GM19455 (cell line): ENCODE results near the gene ARHGAP22.

Experiments
- ATAC-seq: cut with Tn5 transposase; IDR thresholded peaks from one replicate; pipeline ENCODE4 v1.9.1; 2021; ENCODE audit not compliant: unreplicated experiment

Gene ARHGAP22

GRCh38 chr10:48535416-48536155 is 69.3 kb downstream of the ARHGAP22 start:
- no peak for ATAC-seq

DNA sequence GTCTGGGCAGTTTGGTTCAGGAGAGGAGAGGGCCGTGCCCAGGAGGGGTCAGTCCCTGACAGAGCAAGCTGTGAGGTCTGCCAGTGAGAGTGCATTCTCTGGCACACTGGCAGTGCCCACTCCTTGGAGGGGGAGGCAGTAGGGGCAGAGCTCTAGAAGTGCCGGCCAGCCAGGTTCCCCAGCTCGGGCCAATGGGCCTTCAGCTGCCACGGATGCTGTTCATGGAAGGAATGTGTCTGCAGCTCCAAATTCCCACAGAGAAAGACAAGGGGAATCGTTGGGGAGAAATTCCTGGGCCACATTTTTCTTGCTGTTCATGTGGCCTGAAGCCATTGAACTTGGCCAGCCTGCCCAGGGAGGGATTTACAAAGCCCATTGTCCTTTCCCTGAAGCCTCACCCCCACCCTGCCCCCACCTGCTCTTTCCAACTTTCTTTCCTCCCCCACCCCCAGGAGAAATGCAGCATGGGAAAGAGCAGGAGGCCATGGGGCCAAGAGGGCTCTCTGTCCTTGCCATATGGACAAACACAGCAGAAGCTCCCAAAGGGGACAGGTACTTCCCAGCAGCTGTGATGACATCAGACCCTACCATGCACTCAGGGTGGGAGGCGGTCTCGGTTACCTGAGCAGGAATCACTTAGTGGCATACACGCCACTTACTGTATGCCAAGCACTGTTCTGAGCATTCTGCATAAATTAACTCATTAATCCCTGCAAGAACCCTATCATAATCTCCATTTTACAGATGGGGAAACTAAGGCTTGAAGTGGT is 70.7 kb downstream of the ARHGAP22 start:
- no peak for ATAC-seq

DNA sequence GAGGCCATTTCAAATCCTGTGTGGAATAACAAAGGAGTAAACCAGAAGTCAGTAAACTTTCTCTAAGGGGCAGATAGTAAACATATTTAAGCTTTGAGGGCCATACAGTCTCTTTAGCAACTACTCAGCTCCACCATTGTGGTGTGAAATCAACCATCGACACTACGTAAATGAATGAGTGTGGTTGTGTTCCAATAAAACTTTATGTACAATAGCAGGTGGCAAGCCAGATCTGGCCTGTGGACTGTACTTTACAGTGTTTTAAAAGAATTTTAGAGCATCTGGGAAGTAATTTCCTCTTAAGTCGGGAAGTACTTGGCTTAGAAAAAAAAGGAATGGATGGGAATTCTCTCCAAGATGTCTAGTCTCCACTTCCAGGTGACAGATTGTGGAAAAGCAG is 71.3 kb downstream of the ARHGAP22 start:
- ATAC-seq, result no peak

- no peak for ATAC-seq
Observed at GRCh38 chr10:48531486-48531885, 73.4 kb downstream of the ARHGAP22 start.

GRCh38 chr10:48529331-48529730 is 75.5 kb downstream of the ARHGAP22 start:
- no peak for ATAC-seq

DNA sequence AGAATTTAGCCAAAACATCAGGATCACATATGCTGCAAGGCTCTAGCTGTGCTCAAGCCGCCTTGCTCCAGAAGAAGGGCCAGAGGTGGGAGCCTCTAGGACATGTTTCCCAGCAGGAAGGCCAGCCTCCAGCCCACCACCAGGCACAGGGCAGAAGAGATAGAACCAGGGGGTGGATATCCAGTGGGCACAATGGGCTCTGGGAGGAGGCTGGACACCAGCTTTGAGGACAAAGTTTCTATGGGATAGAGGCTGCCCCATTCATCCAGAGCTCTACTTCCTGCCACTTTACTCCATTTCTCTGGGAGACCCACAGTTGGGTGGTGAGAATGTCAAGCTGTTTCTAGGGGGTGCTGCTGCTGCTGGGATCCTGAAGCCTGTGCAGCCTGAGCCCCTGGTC is 77.1 kb downstream of the ARHGAP22 start:
- no peak for ATAC-seq

DNA sequence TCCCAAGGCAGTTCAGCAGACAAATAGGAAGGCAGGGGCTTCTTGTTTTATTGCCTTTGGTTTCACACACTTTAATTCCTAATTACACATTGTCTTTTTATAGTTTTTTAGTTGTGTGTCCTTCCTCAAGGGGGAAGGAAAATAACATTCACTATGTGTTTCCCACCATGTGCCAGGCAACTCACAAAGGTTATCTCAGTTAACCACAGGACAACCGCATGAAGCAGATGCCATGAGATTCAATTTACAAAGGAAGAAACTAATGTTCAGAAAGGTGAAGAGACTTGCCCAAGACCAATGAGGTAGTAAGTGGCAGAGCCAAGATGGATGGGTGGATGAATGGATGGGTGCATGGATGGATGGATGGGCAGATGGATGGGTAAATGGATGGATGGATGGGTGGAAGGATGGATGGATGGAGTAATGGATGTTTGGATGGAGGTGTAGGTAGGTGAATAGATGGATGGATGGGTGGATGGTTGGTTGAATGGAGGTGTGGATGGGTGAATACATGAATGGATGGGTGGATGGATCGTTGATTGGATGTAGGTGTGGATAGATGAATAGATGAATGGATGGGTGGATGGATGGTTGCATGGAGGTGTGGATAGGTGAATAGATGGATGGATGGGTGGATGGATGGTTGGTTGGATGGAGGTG is 77.9 kb downstream of the ARHGAP22 start:
- no peak for ATAC-seq

- no peak for ATAC-seq
Observed at GRCh38 chr10:48526011-48526821, 78.7 kb downstream of the ARHGAP22 start.

DNA sequence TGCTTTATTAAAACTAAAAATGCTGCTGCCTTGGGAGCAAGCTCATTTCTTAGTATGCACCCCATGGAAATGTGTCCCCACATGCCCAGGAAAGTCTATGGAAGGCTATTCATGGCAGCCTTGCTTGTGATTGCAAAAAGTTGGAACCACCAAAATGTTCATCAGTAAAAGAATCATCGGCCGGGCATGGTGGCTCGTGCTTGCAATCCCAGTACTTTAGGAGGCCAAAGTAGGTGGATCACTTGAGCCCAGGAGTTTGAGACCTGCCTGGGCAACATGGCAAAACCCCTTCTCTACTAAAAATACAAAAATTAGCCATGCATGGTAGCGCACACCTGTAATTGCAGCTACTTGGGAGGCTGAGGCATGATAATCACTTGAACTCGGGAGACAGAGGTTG is 79.8 kb downstream of the ARHGAP22 start:
- ATAC-seq, result no peak

GRCh38 chr10:48523820-48524758 is 80.8 kb downstream of the ARHGAP22 start:
- ATAC-seq, result no peak

DNA sequence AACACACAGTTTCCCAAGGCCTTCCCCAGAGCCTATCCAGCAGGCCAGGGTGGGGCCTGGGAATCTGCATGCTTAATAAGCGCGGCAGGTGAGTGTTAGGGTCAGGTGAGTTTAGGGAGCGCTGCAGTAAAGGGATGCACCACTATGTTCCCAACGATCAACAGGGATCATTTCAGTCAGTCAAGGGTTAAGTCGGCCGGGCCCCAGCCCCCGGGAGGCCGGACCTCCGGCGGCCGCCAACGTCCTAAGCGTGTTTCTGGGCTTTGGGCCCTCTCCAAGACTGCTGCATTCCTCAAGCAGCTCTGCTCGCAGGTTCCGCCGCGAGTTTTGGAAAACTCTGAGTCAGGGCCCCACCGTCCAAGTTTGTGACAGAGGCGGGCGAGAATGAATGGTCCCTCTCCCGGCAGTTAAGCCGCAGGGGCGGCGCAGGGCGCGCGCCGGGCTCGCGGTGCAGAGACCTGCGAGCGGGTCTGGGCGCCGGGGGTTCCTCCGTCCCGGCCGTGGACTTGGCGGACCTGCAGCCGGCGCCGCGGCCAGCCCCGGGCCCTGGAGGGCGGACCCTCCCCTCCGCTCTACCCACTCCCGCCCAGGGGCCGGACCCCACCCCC is 81.6 kb downstream of the ARHGAP22 start:
- ATAC-seq, result no peak

GRCh38 chr10:48522011-48522765 is 82.7 kb downstream of the ARHGAP22 start:
- ATAC-seq, result no peak

- ATAC-seq, result no peak
Observed at GRCh38 chr10:48520594-48520993, 84.3 kb downstream of the ARHGAP22 start.

- no peak for ATAC-seq
Observed at GRCh38 chr10:48520184-48520506, 84.7 kb downstream of the ARHGAP22 start.

DNA sequence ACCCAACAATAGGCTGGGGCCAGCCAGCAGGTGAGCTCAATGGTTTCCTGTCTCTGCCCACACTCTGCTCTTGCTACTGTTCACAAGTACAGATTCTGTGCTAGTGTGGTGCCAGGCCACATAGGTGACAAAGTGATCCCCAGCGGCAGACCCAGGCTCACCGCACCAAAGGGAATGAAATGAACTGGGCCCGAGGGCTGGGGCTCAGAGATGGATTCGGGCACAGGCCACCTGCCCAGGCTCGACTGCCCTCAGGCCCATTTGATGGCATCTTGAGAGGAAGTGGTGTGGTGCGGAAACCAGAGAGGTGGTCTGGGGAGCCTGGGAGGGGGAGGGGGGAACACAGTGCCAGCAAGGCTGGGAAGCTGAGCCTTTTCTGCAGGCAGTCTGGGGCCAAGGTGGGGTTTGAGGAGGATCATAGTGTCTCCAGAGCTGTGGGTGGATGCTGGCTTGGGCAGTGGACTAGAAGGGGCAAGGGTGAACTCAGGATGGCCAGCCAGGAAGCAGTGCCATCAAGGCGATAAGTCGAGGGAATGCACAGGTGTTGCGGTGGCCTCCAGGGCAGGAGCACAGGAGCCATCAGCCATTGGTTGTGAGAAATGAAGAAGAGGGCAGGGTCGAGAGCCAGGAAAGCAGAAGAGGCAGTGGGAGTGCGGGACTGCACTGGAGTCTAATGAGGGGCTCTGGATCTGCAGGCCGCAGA is 85.2 kb downstream of the ARHGAP22 start:
- no peak for ATAC-seq

DNA sequence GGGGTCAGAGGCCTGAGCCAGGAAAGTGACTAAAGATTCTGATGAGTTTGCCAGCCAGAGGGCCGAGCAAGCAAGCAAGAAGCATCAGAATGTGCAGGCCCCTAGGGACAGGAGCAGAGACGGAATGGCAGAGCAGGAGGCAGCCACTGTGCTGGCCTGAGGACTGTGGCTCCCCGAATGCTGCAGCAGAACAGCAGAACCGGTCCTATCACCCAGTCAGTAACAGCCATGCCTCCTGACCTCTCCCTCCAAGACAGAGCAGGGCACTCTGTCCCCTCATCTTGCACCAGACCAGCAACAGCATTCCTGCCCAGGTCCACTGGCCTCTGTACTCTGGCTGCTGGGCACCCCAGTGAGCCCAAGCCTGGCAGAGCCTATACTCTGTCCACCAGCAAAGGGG is 85.9 kb downstream of the ARHGAP22 start:
- no peak for ATAC-seq

DNA sequence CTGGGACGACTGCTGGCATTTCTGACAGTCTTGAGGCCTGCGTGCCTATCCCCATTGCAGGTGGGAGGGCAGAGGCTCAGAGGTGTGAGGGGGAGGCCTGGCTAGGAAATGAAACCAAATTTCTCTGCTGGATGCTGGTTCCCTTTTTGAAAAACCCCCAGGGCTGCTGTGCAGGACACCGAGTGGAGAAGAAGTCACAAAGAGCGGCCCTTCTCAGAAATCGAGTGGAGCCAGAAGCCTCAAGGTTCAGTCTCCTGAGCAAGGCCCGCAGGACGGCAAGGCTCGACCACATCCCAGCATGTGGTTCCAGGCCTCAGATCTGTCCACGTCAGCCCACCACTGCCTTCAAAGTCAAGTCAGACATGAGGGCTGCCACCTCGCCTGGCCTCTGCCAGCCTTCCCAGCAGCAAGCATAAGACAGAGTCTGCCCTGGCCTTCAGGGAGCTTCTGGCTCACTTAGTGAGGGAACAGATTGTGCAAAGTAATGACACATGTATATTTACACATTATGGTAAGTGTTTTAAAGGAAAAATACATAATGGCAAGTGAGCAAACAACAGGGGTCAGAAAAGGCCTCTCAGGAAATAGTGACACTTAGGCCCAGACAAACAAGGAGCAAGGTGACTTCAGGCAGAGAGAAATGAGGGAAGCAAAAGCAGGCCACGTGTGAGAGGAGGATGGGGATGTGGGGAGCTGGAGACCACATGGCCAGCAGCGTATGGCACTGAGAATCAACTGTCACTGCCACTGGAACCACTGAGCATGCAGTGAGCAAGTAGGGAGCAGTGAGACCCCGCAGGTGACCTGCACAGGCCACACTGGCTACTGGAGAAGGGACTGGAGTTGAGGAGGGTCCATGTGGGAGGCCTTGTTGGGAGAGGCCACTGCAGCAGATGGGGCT is 86.7 kb downstream of the ARHGAP22 start:
- no peak for ATAC-seq
